GM19035 (cell line): ENCODE results near the gene CFAP299.
"Not testable (repeated sequence)": the region's sequence is repeated elsewhere in the genome, so short reads cannot be mapped to it uniquely, and the experiment has no call there.

Source experiments
- ATAC-seq: cut with Tn5 transposase; IDR thresholded peaks from one replicate; pipeline ENCODE4 v1.9.1; 2021; ENCODE audit not compliant: unreplicated experiment

Gene CFAP299

DNA sequence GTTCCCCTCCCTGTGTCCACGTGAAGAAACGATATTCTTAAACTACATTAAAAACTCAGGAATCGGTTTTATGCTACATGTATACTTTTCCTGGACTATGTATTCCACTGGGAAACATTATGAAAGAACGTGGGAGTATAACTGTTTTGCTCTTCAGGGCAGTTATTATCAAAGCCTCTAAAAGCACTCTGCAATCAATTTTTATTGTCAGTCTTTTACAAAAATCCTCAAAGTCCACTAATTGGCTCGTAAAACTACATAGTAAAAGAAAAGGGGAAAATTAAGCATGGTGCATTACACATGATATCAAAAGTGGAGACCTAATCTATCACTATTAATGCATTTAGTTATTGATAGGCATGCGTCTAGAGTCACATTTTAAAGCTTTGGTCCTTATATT lies 11.4 kb upstream of the CFAP299 start:
- ATAC-seq = no peak

DNA sequence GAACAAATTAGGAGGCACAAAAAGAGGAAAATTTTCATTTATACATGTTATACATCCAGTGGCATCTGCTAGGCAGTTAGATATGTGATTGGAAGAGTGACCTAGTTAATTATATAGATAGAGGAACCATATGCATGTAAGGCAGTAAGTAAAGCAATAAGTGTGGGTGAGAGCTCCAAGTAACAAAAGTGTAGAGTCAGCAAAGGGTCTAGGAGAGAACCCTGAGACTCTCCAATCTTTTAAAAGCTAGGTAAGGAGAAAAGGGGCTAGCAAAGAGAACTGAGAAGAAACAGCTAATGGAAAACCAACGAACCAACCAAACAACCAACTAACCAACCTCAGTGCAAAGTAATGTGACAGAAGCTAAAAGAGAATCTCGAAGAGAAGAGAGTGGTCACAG lies 3.8 kb upstream of the CFAP299 start:
- ATAC-seq = no peak

DNA sequence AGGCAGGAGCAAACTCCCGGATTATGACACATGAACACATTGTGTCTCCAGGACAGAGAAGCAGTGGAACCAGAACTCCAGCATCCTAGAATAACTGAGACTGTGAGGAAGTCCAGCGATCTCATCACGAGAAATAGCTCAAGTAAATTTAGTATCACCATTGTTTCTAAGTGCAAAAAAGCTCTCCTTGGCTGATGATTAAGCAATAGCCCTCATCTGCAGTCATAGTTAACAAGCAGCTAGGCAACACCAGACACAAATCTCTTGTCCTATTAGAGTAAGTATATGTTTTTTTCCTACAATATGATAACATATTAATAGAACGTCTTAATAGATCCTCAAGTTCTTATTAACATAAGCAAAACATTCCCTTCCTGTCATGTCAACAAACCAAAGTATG lies 2.4 kb upstream of the CFAP299 start:
- ATAC-seq = no peak

DNA sequence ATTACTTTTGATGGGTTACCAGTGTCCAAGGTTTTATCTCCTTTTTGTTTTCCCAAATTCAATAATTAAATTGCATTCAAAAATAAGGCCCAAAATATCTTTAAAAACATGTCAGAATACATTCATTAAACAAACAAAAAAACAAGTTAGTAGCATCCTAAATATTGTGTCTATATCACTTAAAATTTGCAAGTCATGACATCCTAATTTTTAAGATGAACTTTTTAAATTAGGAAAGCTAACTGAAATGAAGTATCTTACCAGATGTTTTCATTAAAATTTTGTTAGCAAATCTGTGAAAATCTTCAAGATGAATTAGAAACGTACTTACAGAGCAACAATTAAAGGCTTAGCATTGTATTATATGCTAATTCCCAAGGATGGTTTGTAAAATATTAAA lies 962 bp upstream of the CFAP299 start:
- no peak for ATAC-seq

DNA sequence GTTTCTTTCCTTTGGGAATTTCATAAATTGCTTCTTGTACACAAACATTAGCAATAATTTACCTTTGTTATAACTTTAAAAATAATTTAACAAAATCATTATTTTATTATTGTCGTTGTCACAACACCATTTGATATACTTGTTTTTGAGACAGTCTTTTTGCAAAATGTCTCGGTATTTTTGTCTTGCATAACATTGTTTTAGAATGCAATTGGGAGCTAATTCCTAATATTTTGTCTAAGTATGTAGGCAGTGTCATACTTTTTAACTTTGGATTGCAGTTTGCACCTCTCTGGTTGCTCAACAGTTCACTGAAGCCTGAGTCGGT lies 340 bp upstream of the CFAP299 start:
- ATAC-seq = no peak

DNA sequence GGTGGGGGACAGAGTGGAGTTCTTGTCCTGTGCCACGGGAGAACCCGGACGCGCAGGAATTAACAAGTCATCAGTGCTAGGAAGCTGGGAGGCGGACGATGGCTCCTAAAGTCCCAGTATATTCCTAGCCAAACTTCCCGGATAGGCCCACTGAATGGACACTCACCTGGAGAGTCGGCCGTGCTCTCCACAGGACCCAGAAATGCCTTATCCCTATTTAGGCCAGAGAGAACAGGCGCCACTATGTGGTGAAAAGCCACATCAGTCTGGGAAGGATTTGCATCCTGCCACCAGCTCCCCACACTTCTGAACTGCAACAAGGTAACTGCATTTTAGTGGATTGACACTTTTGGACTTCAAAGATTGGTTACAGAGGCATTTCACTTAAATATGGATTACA lies 1.1 kb downstream of the CFAP299 start:
- no peak for ATAC-seq

DNA sequence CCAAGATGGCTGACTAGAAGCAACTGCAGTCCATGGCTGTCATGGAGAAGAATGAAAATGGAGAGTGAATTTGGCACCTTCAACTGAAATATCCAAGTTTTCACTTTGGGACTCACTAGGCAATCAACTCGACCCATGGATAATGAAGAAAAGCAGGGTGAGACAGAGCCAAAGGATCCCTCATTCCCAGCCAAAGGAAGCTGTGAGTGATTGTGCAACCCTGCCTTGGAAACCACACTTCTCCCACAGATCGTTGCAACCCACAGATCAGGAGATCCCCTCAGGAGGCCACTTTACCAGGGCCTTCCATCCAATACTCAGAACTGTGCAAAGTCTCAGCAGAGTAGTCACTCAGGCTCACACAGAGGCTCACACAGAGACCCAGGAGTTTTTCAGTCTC lies 4.5 kb downstream of the CFAP299 start:
- no peak for ATAC-seq

DNA sequence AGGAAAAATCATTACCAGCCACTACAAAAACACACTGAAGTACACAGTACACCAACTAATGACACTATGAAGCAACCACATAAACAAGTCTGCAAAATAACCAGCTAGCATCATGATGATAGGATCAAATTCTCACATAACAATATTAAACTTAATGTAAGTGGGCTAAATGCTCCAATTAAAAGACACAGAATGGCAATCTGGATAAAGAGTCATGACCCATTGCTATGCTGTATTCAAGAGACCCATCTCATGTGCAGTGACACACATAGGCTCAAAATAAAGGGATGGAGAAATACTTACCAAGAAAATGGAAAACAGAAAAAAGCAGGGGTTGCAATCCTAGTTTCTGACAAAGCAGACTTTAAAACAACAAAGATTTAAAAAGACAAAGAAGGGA lies 7.2 kb downstream of the CFAP299 start:
- ATAC-seq = not testable (repeated sequence)

DNA sequence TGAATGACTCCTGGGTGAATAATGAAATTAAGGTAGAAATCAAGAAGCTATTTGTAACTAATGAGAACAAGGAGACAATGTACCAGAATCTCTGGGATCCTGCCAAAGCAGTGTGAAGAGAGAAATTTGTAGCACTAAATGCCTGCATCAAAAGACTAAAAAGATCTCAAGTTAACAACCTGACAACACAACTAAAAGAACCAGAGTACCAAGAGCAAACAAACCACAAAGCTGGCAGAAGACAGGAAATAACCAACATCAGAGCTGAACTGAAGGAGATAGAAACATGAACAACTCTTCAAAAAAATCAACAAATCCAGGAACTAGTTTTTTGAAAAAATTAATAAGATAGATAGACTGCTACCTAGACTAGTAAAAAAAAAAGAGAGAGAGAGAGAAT lies 8.4 kb downstream of the CFAP299 start:
- no peak for ATAC-seq

DNA sequence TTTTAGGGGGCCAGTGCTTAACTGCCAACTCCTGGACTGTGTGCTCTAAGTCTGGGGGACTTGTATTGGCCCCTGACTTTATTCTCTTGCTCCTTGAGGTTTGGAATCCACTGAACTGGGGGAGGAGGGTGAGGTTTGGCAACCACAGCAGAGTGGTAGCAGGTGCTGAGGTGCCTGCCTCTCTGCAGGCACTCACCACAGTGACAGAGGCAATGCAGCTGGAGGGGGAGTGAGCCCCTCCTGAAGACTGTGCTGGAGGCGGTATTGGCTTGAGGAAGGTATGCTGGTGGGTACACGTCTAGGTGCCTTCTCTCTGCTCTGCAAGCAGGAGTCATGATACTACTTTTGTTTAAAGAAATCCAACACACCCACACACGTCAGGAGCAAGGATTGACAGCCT lies 24.6 kb downstream of the CFAP299 start:
- ATAC-seq = no peak

DNA sequence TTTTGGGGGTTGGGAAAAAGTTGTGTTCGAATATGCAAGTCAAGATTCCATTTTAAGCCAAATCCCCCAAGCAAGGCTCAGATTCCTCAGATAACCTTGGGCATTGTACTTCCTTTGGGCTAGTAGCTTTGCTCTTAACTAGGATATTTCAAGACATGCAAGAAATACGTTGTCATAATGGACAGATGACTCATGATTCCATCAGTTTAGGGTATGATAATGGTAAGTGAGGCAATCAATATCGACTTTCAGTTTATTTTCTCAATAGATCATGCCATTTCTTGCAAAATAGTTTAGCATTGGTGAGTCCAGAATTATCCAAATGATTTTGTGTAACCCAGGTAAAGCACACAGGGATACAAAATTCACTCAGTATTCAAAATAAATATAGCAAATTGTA lies 25.4 kb downstream of the CFAP299 start:
- no peak for ATAC-seq

DNA sequence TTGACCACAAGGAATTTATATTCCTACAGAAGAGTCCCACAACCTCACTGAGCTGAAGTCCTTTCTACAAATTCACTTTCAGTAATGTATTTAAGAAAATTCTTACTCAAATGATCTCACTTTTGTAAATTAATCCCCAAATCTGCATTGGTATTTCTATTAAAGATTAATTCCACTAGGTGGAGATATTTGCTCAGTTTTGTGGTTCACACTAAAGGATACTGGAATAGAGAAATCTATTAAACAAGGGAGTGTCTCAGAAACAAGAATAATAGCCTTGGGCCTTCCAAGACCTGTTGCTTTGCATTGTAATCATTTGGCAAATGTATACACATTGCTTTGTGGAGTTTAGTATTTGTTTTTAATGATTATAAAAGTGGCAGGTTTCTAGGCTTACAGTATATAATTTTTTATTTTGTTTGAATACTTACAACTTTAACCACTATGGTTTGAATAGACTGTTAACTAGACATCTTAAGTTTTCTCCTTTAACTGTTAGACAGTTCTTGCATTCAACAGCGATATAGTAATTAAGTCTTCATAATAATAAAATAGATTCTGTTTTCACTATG lies 25.9 kb downstream of the CFAP299 start:
- no peak for ATAC-seq

DNA sequence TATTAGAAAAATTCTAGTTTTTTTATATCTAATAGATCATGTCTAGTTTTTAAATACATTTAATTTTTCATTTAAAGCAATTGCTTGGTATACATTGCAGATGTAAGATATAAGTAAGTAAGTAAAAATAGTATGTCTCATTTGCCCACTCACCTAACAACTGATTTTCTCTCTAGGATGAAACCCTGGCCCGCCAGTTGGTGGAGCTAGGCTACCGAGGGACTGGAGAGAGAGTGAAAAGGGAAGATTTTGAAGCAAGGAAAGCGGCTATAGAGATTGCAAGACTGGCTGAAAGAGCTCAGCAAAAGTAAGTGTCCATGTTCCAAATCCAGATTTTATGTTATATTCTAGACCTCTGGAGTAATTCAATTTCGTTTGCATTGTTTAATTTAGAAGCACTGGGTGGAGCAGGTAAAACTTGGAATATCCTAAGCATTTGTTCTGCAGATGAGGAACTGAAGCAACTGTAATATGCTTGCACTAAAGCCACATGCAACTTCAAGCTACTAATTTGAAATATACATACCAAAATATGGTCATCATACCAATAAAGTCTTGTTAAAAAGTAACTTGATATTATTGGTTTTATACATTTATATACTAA lies 27.1 kb downstream of the CFAP299 start:
- peak; percentile 45 for ATAC-seq

DNA sequence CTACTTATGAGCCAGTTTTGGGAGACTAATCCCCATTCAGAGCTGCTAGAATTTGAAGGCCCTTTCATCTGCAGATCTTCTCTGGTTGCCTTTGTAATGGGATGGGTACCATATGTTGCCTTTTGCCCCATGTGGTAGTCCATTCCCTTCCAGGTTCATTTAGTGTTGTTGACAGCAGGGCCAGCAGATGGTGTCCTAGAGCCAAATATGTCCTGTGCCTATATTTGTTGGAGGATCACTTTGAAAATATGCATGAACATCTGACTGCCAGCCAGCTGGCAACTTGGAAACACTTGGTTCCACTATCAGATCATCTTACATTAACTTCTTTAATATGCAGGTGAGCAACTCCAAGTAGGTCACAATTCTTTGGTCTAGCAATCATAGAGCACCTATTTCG lies 30.4 kb downstream of the CFAP299 start:
- ATAC-seq = peak; percentile 73

DNA sequence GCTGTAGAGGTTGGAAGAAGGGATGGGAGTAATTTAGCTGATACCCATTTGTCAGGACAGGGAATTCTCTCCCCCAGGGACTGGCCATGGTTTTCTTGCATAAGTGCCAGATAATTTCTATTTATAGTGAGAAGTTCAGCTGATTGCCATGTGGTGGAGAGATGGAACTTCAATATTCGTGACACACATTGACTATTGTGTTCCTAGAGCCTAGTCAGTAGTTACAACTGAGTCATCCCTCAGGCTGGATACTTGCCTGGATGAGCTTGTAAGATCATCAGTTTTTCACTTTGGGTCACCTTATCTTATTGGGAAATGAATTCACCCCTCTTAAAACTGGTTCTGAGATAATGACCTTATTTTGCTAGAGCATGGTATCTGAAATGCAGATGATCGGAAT lies 32.2 kb downstream of the CFAP299 start:
- no peak for ATAC-seq

DNA sequence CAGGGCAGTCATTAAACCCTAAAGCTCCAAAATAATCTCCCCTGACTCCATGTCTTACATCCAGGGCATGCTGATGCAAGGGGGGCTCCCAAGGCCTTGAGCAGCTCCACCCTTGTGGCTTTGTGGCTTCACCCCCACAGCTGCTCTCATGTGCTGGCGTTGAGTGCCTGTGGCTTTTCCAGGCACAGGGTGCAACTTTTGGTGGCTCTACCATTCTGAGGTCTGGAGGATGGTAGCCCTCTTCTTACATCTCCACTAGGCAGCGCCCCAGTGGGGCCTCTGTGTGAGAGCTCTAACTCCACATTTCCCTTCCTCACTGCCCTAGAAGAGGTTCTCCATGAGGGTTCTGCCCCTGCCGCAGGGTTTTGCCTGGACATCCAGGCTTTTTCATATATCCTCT lies 35.1 kb downstream of the CFAP299 start:
- no peak for ATAC-seq

DNA sequence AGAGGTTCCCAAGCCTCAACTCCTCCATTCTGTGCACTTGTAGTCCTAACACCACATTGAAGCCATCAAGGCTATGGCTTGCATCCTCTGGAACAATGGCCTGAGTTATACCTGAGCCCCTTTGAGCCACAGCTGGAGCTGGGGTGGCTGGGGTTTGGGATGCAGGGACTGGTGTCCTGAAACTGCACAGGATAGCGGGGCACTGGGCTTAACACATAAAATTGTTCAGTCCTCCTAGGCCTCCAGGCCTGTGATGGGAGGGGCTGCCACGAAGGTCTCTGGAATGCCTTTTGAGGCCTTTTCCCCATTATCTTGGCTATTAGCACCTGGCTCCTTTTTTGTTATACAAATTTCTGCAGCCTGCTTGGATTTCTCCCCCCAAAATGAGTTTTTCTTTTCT lies 35.5 kb downstream of the CFAP299 start:
- no peak for ATAC-seq

DNA sequence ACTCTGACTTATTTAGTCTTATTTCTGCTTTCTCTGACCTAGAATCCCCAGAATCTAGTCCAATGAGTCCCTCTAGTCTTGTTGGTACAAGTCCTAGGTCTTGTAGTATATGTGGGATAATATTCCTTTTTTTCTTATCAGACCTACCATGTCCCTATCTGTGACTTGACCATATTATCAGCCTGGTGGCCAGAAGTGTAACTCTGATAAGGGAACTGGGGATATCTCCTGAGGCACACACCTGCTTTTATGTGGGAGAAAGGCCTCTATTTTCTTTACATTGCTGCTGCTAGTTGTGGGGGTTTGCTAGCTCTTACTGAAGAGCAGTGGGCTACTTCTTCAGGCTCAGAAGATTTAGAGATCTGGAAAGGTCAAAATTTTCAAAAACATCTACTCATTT lies 38.6 kb downstream of the CFAP299 start:
- ATAC-seq = no peak

DNA sequence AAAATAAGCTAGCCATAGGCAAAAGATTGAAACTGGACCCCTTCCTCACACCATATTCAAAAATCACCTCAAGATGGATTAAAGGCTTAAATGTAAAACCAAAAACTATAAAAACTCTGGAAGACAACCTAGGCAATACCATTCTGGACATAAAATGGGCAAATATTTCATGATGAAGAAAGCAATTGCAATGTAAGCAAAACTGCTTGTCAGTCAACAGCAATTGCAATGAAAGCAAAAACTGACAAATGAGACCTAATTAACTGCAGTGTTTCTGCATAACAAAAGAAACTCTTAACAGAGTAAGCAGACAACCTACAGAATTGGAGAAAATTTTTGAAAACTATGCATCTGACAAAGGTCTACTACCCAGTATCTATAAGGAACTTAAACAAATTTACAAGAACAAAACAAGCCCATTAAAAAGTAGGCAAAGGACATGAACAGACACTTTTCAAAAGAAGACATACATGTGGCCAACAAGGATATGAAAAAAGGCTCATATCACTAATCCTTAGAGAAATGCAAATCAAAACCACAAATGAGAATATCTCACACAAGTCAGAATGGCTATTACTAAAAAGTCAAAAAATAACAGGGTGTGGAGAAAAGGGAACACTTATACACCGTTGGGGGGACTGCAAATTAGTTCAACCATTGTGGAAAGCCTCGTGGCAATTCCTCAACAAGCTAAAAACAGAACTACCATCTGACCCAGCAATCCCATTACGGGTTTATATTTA lies 46.7 kb downstream of the CFAP299 start:
- no peak for ATAC-seq

DNA sequence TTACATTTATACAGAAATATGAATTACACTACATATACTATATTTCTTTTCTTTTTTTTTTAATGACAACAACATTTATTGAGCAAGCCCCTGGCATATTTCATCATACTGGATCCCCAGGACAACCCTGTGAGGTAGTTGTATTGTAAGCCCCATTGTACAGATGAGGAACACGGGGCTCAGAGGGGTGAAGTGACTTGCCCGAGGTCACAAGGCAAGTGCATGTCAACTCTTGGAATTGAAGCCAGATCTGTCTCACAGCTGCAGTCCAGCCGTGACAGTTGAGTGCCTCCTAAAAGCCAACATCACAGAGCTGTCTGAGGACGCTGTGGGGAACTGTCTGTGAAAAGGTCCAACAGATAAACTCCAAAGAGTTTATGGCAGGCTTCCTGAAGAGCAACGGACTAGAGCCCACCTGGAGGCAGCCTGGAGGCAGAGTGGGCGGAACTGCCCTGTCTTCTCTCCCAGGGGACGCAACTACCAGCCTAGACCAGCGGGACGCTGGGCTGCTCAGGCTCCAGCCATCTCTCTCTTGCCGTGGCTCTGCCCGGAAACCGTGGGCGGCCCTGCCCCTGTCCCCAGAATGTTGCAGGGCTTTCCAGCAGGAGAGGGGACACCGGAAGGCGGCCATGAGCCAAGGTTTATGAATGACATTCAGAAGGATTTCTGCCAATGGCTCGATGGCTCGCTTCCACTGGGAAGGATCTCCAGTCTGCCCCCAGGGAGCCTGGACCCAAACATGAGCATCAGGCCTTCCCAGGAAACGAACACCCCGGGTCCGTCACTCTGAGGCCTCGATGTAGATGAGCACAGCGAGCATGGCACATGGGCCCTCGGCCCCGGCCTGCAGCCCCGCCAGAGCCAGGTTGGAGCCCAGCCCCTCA lies 50.1 kb downstream of the CFAP299 start:
- no peak for ATAC-seq

DNA sequence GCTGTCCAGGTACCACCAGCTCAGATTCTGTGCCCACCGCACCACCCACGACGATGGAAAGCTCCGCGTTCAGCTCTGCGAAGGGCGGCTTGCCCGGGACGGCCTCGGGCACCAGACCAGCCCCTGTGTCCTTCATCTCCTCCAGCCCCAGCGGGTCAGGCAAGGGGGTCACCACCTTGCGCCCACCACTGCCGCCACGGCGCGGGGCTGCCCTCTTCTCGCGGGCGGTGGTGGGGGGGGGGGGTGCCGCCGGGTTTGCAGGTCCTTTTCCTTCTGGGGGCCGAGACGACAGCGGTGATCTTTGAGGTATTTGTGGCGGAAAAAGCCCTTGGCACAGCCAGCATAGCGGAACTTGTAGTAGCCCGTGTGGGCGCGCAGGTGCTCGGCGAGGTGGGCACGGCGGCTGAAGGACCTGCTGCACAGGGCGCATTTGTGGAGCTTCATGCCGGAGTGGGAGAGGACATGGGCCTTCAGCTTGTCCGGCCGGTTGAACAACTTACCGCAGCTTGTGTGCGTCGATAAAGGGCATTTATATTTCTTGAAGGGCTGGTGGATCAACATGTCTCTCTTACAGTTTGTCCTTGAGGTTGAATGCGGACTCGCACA lies 50.9 kb downstream of the CFAP299 start:
- ATAC-seq = no peak
